ENCODE measurements around the gene PADI2.

DNA sequence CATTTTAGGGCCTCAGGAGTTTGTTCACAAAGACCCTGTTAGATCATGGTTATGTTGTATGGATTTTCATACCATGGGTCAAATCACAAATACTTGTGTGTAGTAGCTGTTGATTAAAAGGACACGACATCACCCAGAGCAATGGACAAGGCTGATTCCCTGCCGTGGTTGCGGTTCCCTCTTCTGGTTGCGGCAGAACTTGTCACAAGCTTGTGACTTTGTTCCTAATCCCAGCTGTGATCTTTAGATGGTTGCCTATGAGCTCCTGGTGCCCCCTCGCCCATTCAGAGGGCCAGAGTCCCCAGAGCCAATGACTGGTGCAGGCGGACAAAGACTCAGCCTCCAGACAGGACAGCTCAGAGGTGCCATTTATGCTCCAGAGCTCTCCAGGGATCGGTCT lies 53.6 kb downstream of the PADI2 start:
- TF ChIP-seq POLR2A (IDR thresholded peaks at IDR 0.05) (no peak), POLR2AphosphoS5 (IDR thresholded peaks at IDR 0.05) (no peak)
- TF ChIP-seq, protein P1, sequence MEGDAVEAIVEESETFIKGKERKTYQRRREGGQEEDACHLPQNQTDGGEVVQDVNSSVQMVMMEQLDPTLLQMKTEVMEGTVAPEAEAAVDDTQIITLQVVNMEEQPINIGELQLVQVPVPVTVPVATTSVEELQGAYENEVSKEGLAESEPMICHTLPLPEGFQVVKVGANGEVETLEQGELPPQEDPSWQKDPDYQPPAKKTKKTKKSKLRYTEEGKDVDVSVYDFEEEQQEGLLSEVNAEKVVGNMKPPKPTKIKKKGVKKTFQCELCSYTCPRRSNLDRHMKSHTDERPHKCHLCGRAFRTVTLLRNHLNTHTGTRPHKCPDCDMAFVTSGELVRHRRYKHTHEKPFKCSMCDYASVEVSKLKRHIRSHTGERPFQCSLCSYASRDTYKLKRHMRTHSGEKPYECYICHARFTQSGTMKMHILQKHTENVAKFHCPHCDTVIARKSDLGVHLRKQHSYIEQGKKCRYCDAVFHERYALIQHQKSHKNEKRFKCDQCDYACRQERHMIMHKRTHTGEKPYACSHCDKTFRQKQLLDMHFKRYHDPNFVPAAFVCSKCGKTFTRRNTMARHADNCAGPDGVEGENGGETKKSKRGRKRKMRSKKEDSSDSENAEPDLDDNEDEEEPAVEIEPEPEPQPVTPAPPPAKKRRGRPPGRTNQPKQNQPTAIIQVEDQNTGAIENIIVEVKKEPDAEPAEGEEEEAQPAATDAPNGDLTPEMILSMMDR (IDR thresholded peaks at IDR 0.05), result no peak

All from stomach (tissue), 4 donors.